Endothelial cell of umbilical vein (primary cell): ENCODE results near the gene IQGAP3. TPM values are rescaled to one million over a fixed set of nuclear protein-coding genes. Genes with fewer than 3 reads are reported as not detected.

Experiments
- BruUV-seq: library from RNA; stranded (reverse); fragments of 400-500 nt; replicated peaks from 2 replicates; lab custom pipeline; 2021; lab: Mats Ljungman, UMichigan
- CTCF ChIA-PET: fragments of 300-600, 350-600 bp; sonication (Branson Sonifier 250); formaldehyde crosslinking; loops from one replicate; lab custom pipeline; 2021; ENCODE audit warnings: antibody characterized with exemption, inconsistent platforms; lab: Charles Lee
- POLR2A ChIA-PET: fragments of 300-600, 350-600 bp; sonication (Branson Sonifier 250); formaldehyde crosslinking; loops from one replicate; lab custom pipeline; 2021; ENCODE audit warnings: antibody characterized with exemption, inconsistent platforms; lab: Charles Lee
- DNase-seq: peaks from one replicate; pipeline ENCODE4 v3.0.0-alpha.2; 2011; ENCODE audit warnings: low read depth, low spot score
- FAIRE-seq: peaks from 2 replicates; lab custom pipeline; 2011; peaks lifted over from hg19 to GRCh38; lab: Jason Lieb, UNC
- H2AFZ ChIP-seq: 2 replicates; pipeline ENCODE4 v1.6.0; 2012; ENCODE audit warnings: low read depth, low read length, control low read depth, inconsistent platforms
- H3K27ac ChIP-seq: 2 replicates; pipeline ENCODE4 v1.5.1; 2011; ENCODE audit warnings: low read depth, mild to moderate bottlenecking, control low read depth, low read length, moderate library complexity; ENCODE audit not compliant: insufficient read depth
- H3K27me3 ChIP-seq, 2 experiments: 2 replicates each; pipeline versions ENCODE4 v1.6.0 to v1.6.1; 2011; ENCODE audit warnings: low read length in 2 of 2, mixed read lengths in 1 of 2; ENCODE audit not compliant: control insufficient read depth in 2 of 2, insufficient read depth in 2 of 2
- H3K36me3 ChIP-seq, 2 experiments: 2 replicates in 1 of 2; 3 replicates in 1 of 2; pipeline ENCODE4 v1.5.1; 2011; ENCODE audit warnings: low read length in 2 of 2, mild to moderate bottlenecking in 1 of 2, moderate library complexity in 1 of 2; ENCODE audit not compliant: control insufficient read depth in 2 of 2, insufficient read depth in 2 of 2; ENCODE audit errors: extremely low read depth in 1 of 2
- H3K4me1 ChIP-seq: 3 replicates; pipeline ENCODE4 v1.5.1; 2011; ENCODE audit warnings: mild to moderate bottlenecking, low read length; ENCODE audit not compliant: control insufficient read depth, insufficient read depth; ENCODE audit errors: extremely low read depth
- H3K4me2 ChIP-seq: 2 replicates; pipeline ENCODE4 v1.6.1; 2011; ENCODE audit warnings: low read length, control low read depth, mixed read lengths; ENCODE audit not compliant: insufficient read depth
- H3K4me3 ChIP-seq, 3 experiments: fragments of 200-600 bp in 1 of 3; sonication (generic), shearing (Covaris generic) in 1 of 3; replicated peaks in 1 of 3; 2 replicates each; pipeline ENCODE4 v1.5.1; 2011 to 2016; ENCODE audit warnings: control low read depth in 3 of 3, low read length in 3 of 3, mild to moderate bottlenecking in 2 of 3, inconsistent platforms in 1 of 3, low read depth in 1 of 3, moderate library complexity in 1 of 3; ENCODE audit not compliant: insufficient read depth in 1 of 3
- H3K79me2 ChIP-seq: 2 replicates; pipeline ENCODE4 v1.6.0; 2012; ENCODE audit warnings: low read length, inconsistent platforms; ENCODE audit not compliant: control insufficient read depth, insufficient read depth
- H3K9ac ChIP-seq: replicated peaks from 2 replicates; pipeline ENCODE3; 2011; ENCODE audit warnings: low read length, control low read depth; ENCODE audit not compliant: insufficient read depth; ENCODE audit errors: extremely low read depth
- H3K9me1 ChIP-seq: replicated peaks from 3 replicates; pipeline ENCODE4 v1.6.0; 2011; ENCODE audit warnings: mild to moderate bottlenecking, low read length; ENCODE audit not compliant: control insufficient read depth, insufficient read depth; ENCODE audit errors: extremely low read depth
- H3K9me3 ChIP-seq: replicated peaks from 2 replicates; pipeline ENCODE4 v1.5.1; 2012; ENCODE audit warnings: low read length, inconsistent platforms; ENCODE audit not compliant: control insufficient read depth, insufficient read depth
- H4K20me1 ChIP-seq: replicated peaks from 2 replicates; pipeline ENCODE3; 2011; ENCODE audit warnings: mild to moderate bottlenecking, low read length; ENCODE audit not compliant: control insufficient read depth, insufficient read depth; ENCODE audit errors: extremely low read depth
- CTCF ChIP-seq, 2 donors: IDR thresholded peaks; 1 replicate in 1 of 2; 2 replicates in 1 of 2; pipeline ENCODE4 v1.5.1; 2011; ENCODE audit warnings: low read length in 2 of 2, mild to moderate bottlenecking in 2 of 2, moderate library complexity in 2 of 2, control low read depth in 1 of 2, inconsistent platforms in 1 of 2, low read depth in 1 of 2; ENCODE audit not compliant: insufficient read depth in 1 of 2; ENCODE audit errors: extremely low read depth in 1 of 2
- EZH2 ChIP-seq: IDR thresholded peaks from 2 replicates; pipeline ENCODE4 v1.6.1; 2012; ENCODE audit warnings: borderline replicate concordance, low read depth, mild to moderate bottlenecking, moderate library complexity, low read length, inconsistent platforms; ENCODE audit not compliant: severe bottlenecking
- FOS ChIP-seq: IDR thresholded peaks from 2 replicates; pipeline ENCODE4 v1.6.1; 2011; ENCODE audit warnings: mild to moderate bottlenecking, low read length, moderate library complexity, borderline replicate concordance; ENCODE audit not compliant: insufficient read depth
- GATA2 ChIP-seq: IDR thresholded peaks from 2 replicates; pipeline ENCODE4 v1.7.0; 2011; ENCODE audit warnings: low read depth, mild to moderate bottlenecking, moderate library complexity, mixed read lengths, low read length; ENCODE audit not compliant: insufficient read length, insufficient read depth
- JUN ChIP-seq: IDR thresholded peaks from 2 replicates; pipeline ENCODE4 v1.6.1; 2011; ENCODE audit warnings: borderline replicate concordance, low read depth; ENCODE audit not compliant: insufficient read length, insufficient read depth
- MAX ChIP-seq: IDR thresholded peaks from 2 replicates; pipeline ENCODE4 v1.6.1; 2011; ENCODE audit not compliant: insufficient read depth, insufficient read length
- MYC ChIP-seq: IDR thresholded peaks from one replicate; pipeline ENCODE4 v1.6.1; 2011; ENCODE audit warnings: mild to moderate bottlenecking, low read depth, low read length
- POLR2A ChIP-seq: IDR thresholded peaks from 2 replicates; pipeline ENCODE4 v1.6.1; 2012; ENCODE audit warnings: low read depth, mild to moderate bottlenecking, control low read depth, low read length
- POLR2AphosphoS5 ChIP-seq: IDR thresholded peaks from 2 replicates; pipeline ENCODE4 v1.6.1; 2012; ENCODE audit warnings: low read depth, mild to moderate bottlenecking, control low read depth, low read length, moderate library complexity; ENCODE audit not compliant: insufficient read depth
- dilution Hi-C: fragments of 300-500 bp; cut with MboI; formaldehyde crosslinking; loops from one replicate; pipeline ENCODE4 v1.15.0; 2019; ENCODE audit warnings: low sequenced_read_pairs; ENCODE audit not compliant: extremely low pct_ligation_motif_present
- intact Hi-C: fragments of 100-400 bp; cut with micrococcal nuclease; formaldehyde crosslinking; loops from one replicate; pipeline ENCODE4 v1.10.0; 2022
- polyA plus RNA-seq, 4 experiments: library from polyadenylated mRNA; depleted of rRNA in 3 of 4; stranded (reverse) in 3 of 4; unstranded in 1 of 4; fragments of >200 nt; gene quantifications; 2 replicates each; pipeline versions ENCODE4 v1.2.1 to v1.2.3, GENCODE V29; 2011 to 2012; ENCODE audit warnings: missing spikeins in 1 of 4
- total RNA-seq: library from RNA; stranded (reverse); gene quantifications from 2 replicates; pipeline ENCODE4 v1.2.3, GENCODE V29; 2021

The IQGAP3 gene
- total and polyA plus RNA-seq, 2 donors (not counting 3 experiments of a cell fraction or from before 2014, with no cell fraction given): 28.3 to 60.7 TPM

GRCh38 chr1:156537027-156537426 lies 35.3 kb downstream of the IQGAP3 start:
- intact Hi-C loops (no loop called here), dilution Hi-C loops (no loop called here)
- Histone ChIP-seq H3K27me3 (no peaks in the 10 kb centered on the region), H3K36me3 (peaks cover 6 to 10% of the 10 kb centered on the region in 2 experiments), H3K9me3 (no peaks in the 10 kb centered on the region), H3K4me3 (no peak overlapping the region), H3K27ac (no peak overlapping the region), H4K20me1 (no peaks in the 10 kb centered on the region), H3K79me2 (no peaks in the 10 kb centered on the region), H2AFZ (no peak overlapping the region), H3K9ac (no peak overlapping the region), H3K4me1 (no peaks in the 10 kb centered on the region), H3K4me2 (no peak overlapping the region), H3K9me1 (no peaks in the 10 kb centered on the region)
- FAIRE-seq (no peak), DNase-seq (no peak)
- ChIA-PET POLR2A (no interaction called here), CTCF (interaction anchor here (1.1 to 3.3 kb wide), 2 partner anchors 56 to 80 kb away, joined by 3 to 19 read pairs; no protein-coding TSS in a partner anchor)
- TF ChIP-seq MYC (no peak), CTCF (IDR thresholded peaks at IDR 0.05; ENCODE audit: extremely low read depth in 1 of 2, insufficient read depth in 1 of 2, low read depth in 1 of 2, low read length in 2 of 2) (no peak)
- BruUV-seq: no TSS peak

- dilution Hi-C loops: no loop called here
- Histone ChIP-seq H3K9me1 (no peaks in the 10 kb centered on the region), H3K4me3 (no peak overlapping the region), H3K27ac (no peak overlapping the region), H3K4me1 (no peaks in the 10 kb centered on the region), H4K20me1 (no peaks in the 10 kb centered on the region), H3K27me3 (no peaks in the 10 kb centered on the region), H3K9me3 (no peaks in the 10 kb centered on the region), H3K36me3 (peaks cover 8 to 13% of the 10 kb centered on the region in 2 experiments), H3K79me2 (no peaks in the 10 kb centered on the region), H3K4me2 (no peak overlapping the region), H2AFZ (no peak overlapping the region), H3K9ac (no peak overlapping the region)
- no peak for DNase-seq
- ChIA-PET POLR2A (no interaction called here), CTCF (interaction anchor here (3.3 kb wide), 1 partner anchor 53 kb away, joined by 19 read pairs; no protein-coding TSS in a partner anchor)
- TF ChIP-seq GATA2: no peak
- TF ChIP-seq MAX: no peak
- no peak for TF ChIP-seq JUN
- TF ChIP-seq CTCF (IDR thresholded peaks at IDR 0.05; ENCODE audit: extremely low read depth in 1 of 2, insufficient read depth in 1 of 2, low read depth in 1 of 2, low read length in 2 of 2): no peak
- TF ChIP-seq POLR2A: no peak
- no peak for TF ChIP-seq FOS
- no peak for TF ChIP-seq POLR2AphosphoS5
- TF ChIP-seq MYC: no peak
- no peak for TF ChIP-seq EZH2
- intact Hi-C loops: no loop called here
- no TSS peak for BruUV-seq
- FAIRE-seq: no peak
Observed at GRCh38 chr1:156534424-156535060, 37.8 kb downstream of the IQGAP3 start.
